K562 (cell line): ENCODE measurements around the gene ERG28. TPM values are rescaled to one million over a fixed set of nuclear protein-coding genes. Genes with fewer than 3 reads are reported as not detected.

ENCODE experiments used
- ATAC-seq: fragments of 200-7000 bp; cut with Tn5 transposase; 3 replicates; pipeline ENCODE4 v1.9.1; 2020; ENCODE audit warnings: moderate library complexity
- BruUV-seq: library from RNA; stranded (reverse); fragments of 400-500 nt; replicated peaks from 2 replicates; lab custom pipeline; 2021; lab: Mats Ljungman, UMichigan
- CTCF ChIA-PET: fragments of 300-600 bp; formaldehyde crosslinking; extraction: SDS; loops from one replicate; lab custom pipeline; 2021; ENCODE audit warnings: low intra/inter-chr PET ratio; lab: Yijun Ruan, JAX
- POLR2A ChIA-PET: fragments of 300-600, 350-650 bp; sonication (Branson Sonifier 250); formaldehyde crosslinking; extraction: SDS; loops from one replicate; lab custom pipeline; 2021; ENCODE audit warnings: antibody characterized with exemption, inconsistent platforms; lab: Yijun Ruan, JAX
- DNase-seq, 4 experiments: peaks; one replicate each; pipeline versions ENCODE4 v3.0.0 to v3.0.0-alpha.2; 2011 to 2018; ENCODE audit warnings: low spot score in 3 of 4, mixed read lengths in 3 of 4; ENCODE audit errors: extremely low read depth in 1 of 4
- FAIRE-seq: peaks from 2 replicates; lab custom pipeline; 2011; peaks lifted over from hg19 to GRCh38; lab: Jason Lieb, UNC
- H2AFZ ChIP-seq: 2 replicates; pipeline ENCODE4 v1.6.0; 2011; ENCODE audit warnings: low read depth, low read length, control low read depth, inconsistent platforms
- H3K27ac ChIP-seq: fragments of 200-600 bp; 3 replicates; pipeline ENCODE4 v1.8.0; 2011; ENCODE audit warnings: low read depth, mild to moderate bottlenecking, control low read depth, inconsistent platforms, low read length, moderate library complexity, mixed read lengths; ENCODE audit errors: extremely low read depth
- H3K27me3 ChIP-seq, 2 experiments: fragments of 300-600 bp in 1 of 2; 2 replicates in 1 of 2; 3 replicates in 1 of 2; pipeline versions ENCODE4 v1.6.0 to v1.8.0; 2011; ENCODE audit warnings: inconsistent platforms in 2 of 2, low read length in 2 of 2, mild to moderate bottlenecking in 1 of 2, mixed read lengths in 1 of 2, moderate library complexity in 1 of 2; ENCODE audit not compliant: control insufficient read depth in 2 of 2, insufficient read depth in 2 of 2
- H3K36me3 ChIP-seq: fragments of 300-600 bp; 3 replicates; pipeline ENCODE4 v1.8.0; 2011; ENCODE audit warnings: mild to moderate bottlenecking, low read length, inconsistent platforms; ENCODE audit not compliant: control insufficient read depth, insufficient read depth
- H3K4me1 ChIP-seq, 2 experiments: fragments of 200-600 bp in 1 of 2; replicated peaks in 1 of 2; 2 replicates in 1 of 2; 3 replicates in 1 of 2; pipeline versions ENCODE4 v1.5.1 to v1.8.0; 2011; ENCODE audit warnings: inconsistent platforms in 2 of 2, low read length in 2 of 2, mild to moderate bottlenecking in 1 of 2, mixed read lengths in 1 of 2, moderate library complexity in 1 of 2; ENCODE audit not compliant: control insufficient read depth in 2 of 2, insufficient read depth in 2 of 2
- H3K4me2 ChIP-seq: 2 replicates; pipeline ENCODE4 v1.6.1; 2011; ENCODE audit warnings: low read length, control low read depth, inconsistent platforms, mixed read lengths; ENCODE audit not compliant: insufficient read depth
- H3K4me3 ChIP-seq: fragments of 200-600 bp; sonication (generic), shearing (Covaris generic); 2 replicates; pipeline ENCODE4 v1.5.1; 2016; ENCODE audit warnings: control low read depth, inconsistent platforms
- H3K79me2 ChIP-seq: fragments of 200-600 bp; 3 replicates; pipeline ENCODE4 v1.8.0; 2011; ENCODE audit warnings: low read length, inconsistent platforms; ENCODE audit not compliant: control insufficient read depth, insufficient read depth
- H3K9ac ChIP-seq, 2 experiments: 2 replicates each; pipeline versions ENCODE4 v1.6.0 to v1.6.1; 2011; ENCODE audit warnings: low read depth in 2 of 2, low read length in 2 of 2, control low read depth in 1 of 2, inconsistent platforms in 1 of 2, mild to moderate bottlenecking in 1 of 2, mixed read lengths in 1 of 2; ENCODE audit not compliant: insufficient read depth in 1 of 2
- H3K9me1 ChIP-seq: one replicate; pipeline ENCODE4 v1.6.0; 2011; ENCODE audit warnings: inconsistent platforms, mild to moderate bottlenecking, low read length, moderate library complexity; ENCODE audit not compliant: control insufficient read depth, insufficient read depth
- H3K9me3 ChIP-seq: replicated peaks from 2 replicates; pipeline ENCODE4 v1.5.1; 2011; ENCODE audit warnings: low read depth, low read length, inconsistent platforms; ENCODE audit not compliant: control insufficient read depth, insufficient read depth
- H4K20me1 ChIP-seq: replicated peaks from 2 replicates; pipeline ENCODE4 v1.6.1; 2011; ENCODE audit warnings: low read length, inconsistent platforms, mixed read lengths; ENCODE audit not compliant: control insufficient read depth, insufficient read depth
- HCFC1 ChIP-seq: IDR thresholded peaks from 2 replicates; pipeline ENCODE4 v1.6.1; 2012; ENCODE audit warnings: low read depth, low read length, improper control_type of control experiment
- HSF4 ChIP-seq: fragments of 250-450 bp; sonication (Bioruptor Pico); IDR thresholded peaks from 2 replicates; pipeline ENCODE4 v2.1.2; 2022; ENCODE audit warnings: mild to moderate bottlenecking, moderate library complexity, borderline replicate concordance
- POLR3A ChIP-seq: IDR thresholded peaks from 2 replicates; pipeline ENCODE4 v1.6.1; 2011; ENCODE audit warnings: borderline replicate concordance, mild to moderate bottlenecking, moderate library complexity; ENCODE audit not compliant: insufficient read length, insufficient read depth; ENCODE audit errors: extremely low read depth
- PYGO2 ChIP-seq: fragments of 450-650 bp; IDR thresholded peaks from 2 replicates; pipeline ENCODE4 v1.6.1; 2016; ENCODE audit warnings: mild to moderate bottlenecking, missing genetic modification characterization, moderate library complexity, missing compliant biosample characterization
- SLC30A9 ChIP-seq: fragments of 250-450 bp; sonication (Bioruptor Pico); IDR thresholded peaks from 2 replicates; pipeline ENCODE4 v1.8.0; 2022; ENCODE audit warnings: mild to moderate bottlenecking, moderate library complexity
- SOX6 ChIP-seq: fragments of 450-650 bp; IDR thresholded peaks from 2 replicates; pipeline ENCODE4 v1.6.1; 2014; ENCODE audit warnings: mild to moderate bottlenecking
- WGBS: fragments of 100-300 bp; shearing (Covaris generic); methylation state at CpG from one replicate; pipeline ENCODE4 v1.1.6; 2016; ENCODE audit warnings: low coverage, mixed read lengths; ENCODE audit not compliant: insufficient coverage; ENCODE audit errors: missing lambda C conversion rate; 5-methylcytosine and 5-hydroxymethylcytosine counted together
- in situ Hi-C: fragments of 300-500 bp; cut with MboI; formaldehyde crosslinking; loops from 4 replicates; pipeline ENCODE4 v1.15.0; 2018; ENCODE audit warnings: inconsistent platforms, mixed read lengths
- intact Hi-C: fragments of 100-400 bp; cut with micrococcal nuclease; formaldehyde crosslinking; loops from 2 replicates; pipeline ENCODE4 v1.14.2; 2022
- polyA plus RNA-seq, 8 experiments: library from polyadenylated mRNA; depleted of rRNA in 4 of 8; stranded (reverse) in 5 of 8; unstranded in 3 of 8; fragments of >200 nt; fragmentation: Nextera tagmentation in 2 of 8; fragmentation: Illumina TruSeq in 1 of 8; extraction: Ambion mirVana in 2 of 8; extraction: Trizol in 1 of 8; gene quantifications; 2 replicates each; pipeline versions ENCODE4 v1.2.1 to v1.2.3, GENCODE V29; 2011 to 2014; ENCODE audit warnings: inconsistent platforms in 1 of 8, missing spikeins in 1 of 8
- total RNA-seq, 7 experiments: library from RNA; depleted of rRNA in 6 of 7; stranded (reverse); fragments of >200 nt in 6 of 7; fragmentation: Illumina TruSeq in 2 of 7; extraction: Trizol in 2 of 7; gene quantifications; 2 replicates each; pipeline versions ENCODE4 v1.2.1 to v1.2.3, GENCODE V29; 2011 to 2021; ENCODE audit warnings: low replicate concordance in 1 of 7
- TF ChIP-seq, protein P1 (sequence below): fragments of 250-450 bp; sonication (Bioruptor Pico); IDR thresholded peaks from 2 replicates; pipeline ENCODE4 v1.4.0; 2020; ENCODE audit warnings: mild to moderate bottlenecking, moderate library complexity, borderline replicate concordance
- TF ChIP-seq, protein P2 (sequence below): fragments of 450-650 bp; IDR thresholded peaks from 2 replicates; pipeline ENCODE4 v1.6.1; 2016

Gene ERG28
- total and polyA plus RNA-seq, 9 of the 15 experiments (the other 6 are each of a cell fraction or from before 2014, with no cell fraction given) = 3.1 to 34.2 (median 14.2) TPM

DNA sequence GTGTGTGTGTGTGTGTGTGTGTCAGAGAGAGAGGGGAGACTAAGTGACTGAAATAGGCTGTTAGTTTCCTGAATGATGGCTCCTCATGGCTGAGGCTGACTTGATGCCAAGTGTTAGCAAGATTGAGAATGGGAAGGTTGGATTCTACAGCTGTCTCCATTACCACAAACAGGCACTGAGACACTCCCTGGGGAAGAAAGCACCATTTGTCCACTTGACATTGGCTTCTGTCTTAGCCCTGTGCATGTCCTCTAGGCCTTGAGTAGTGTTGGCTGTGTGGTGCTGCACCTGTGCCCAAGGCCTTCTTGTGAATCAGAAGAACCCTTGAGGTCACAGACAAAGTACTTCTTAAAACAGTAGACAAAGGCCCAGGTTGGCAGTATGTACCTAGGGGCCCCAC is 15.6 kb downstream of the ERG28 start (continued):
- TF ChIP-seq, protein P1, sequence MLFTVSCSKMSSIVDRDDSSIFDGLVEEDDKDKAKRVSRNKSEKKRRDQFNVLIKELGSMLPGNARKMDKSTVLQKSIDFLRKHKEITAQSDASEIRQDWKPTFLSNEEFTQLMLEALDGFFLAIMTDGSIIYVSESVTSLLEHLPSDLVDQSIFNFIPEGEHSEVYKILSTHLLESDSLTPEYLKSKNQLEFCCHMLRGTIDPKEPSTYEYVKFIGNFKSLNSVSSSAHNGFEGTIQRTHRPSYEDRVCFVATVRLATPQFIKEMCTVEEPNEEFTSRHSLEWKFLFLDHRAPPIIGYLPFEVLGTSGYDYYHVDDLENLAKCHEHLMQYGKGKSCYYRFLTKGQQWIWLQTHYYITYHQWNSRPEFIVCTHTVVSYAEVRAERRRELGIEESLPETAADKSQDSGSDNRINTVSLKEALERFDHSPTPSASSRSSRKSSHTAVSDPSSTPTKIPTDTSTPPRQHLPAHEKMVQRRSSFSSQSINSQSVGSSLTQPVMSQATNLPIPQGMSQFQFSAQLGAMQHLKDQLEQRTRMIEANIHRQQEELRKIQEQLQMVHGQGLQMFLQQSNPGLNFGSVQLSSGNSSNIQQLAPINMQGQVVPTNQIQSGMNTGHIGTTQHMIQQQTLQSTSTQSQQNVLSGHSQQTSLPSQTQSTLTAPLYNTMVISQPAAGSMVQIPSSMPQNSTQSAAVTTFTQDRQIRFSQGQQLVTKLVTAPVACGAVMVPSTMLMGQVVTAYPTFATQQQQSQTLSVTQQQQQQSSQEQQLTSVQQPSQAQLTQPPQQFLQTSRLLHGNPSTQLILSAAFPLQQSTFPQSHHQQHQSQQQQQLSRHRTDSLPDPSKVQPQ (CRISPR knock-in tag) = no peak

DNA sequence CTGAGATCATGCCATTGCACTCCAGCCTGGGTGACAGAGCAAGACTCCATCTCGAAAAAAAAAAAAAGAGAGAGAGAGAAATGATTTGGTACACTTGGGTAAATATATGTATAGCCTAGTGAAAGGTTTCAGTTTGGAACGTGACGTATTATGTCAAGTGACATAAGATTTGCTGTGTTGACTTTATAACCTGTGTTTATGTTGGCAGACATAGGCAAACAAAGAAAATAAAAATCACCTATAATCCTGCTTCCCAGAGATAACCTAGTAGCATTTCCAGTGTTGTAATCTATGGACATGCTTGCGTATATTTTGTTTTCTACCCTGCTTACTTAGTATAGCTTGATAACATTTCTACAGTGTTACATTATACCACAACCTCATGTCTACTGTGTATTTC is 16.7 kb downstream of the ERG28 start:
- no TSS peak for BruUV-seq
- CTCF ChIA-PET = no interaction called here
- DNase-seq (no peak), ATAC-seq (no peak), FAIRE-seq (no peak)
- Histone ChIP-seq H3K27me3 (peaks cover 0 to 7% of the 10 kb centered on the region in 2 experiments; a peak in 2 of 5 replicates), H3K4me3 (no peak overlapping the region), H2AFZ (no peak overlapping the region), H3K27ac (no peak overlapping the region), H3K4me2 (no peak overlapping the region), H4K20me1 (no peaks in the 10 kb centered on the region), H3K9me3 (no peaks in the 10 kb centered on the region), H3K4me1 (peaks cover 0 to 5% of the 10 kb centered on the region in 2 experiments; a peak in 2 of 5 replicates), H3K79me2 (no peaks in the 10 kb centered on the region), H3K9me1 (no peaks in the 10 kb centered on the region), H3K9ac (no peak overlapping the region), H3K36me3 (no peaks in the 10 kb centered on the region)
- in situ Hi-C loops = no loop called here
- POLR2A ChIA-PET = no interaction called here
- no peak for TF ChIP-seq HSF4
- no peak for TF ChIP-seq PYGO2 (tag)
- TF ChIP-seq, protein P2, sequence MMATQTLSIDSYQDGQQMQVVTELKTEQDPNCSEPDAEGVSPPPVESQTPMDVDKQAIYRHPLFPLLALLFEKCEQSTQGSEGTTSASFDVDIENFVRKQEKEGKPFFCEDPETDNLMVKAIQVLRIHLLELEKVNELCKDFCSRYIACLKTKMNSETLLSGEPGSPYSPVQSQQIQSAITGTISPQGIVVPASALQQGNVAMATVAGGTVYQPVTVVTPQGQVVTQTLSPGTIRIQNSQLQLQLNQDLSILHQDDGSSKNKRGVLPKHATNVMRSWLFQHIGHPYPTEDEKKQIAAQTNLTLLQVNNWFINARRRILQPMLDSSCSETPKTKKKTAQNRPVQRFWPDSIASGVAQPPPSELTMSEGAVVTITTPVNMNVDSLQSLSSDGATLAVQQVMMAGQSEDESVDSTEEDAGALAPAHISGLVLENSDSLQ = no peak
- no peak for TF ChIP-seq HCFC1
- TF ChIP-seq SOX6 = no peak
- TF ChIP-seq POLR3A = no peak
- TF ChIP-seq SLC30A9 (CRISPR knock-in tag) = no peak
- intact Hi-C loops = no loop called here
- WGBS = 24% methylated on average over 3 of the region's 4 CpGs
